Psoas muscle (tissue), 8 donors: ENCODE measurements around the gene TOM1L2. TPM values are rescaled to one million over a fixed set of nuclear protein-coding genes. Genes with fewer than 3 reads are reported as not detected.

Experiments used
- ATAC-seq, 4 donors: fragments of 200-7000 bp; cut with Tn5 transposase; one replicate each; pipeline ENCODE4 v1.9.1; 2020; ENCODE audit warnings: moderate library complexity in 3 of 4, mild to moderate bottlenecking in 2 of 4
- DNase-seq, 2 donors: peaks; one replicate each; pipeline ENCODE4 v3.0.0-alpha.2; 2020
- H3K27ac ChIP-seq: fragments of 200-600 bp; one replicate; pipeline ENCODE4 v1.8.0; 2022
- H3K27me3 ChIP-seq, 3 donors: fragments of 200-600 bp in 1 of 3; one replicate each; pipeline versions ENCODE4 v1.6.1 to v1.8.0; 2013 to 2022; ENCODE audit warnings: low read length in 2 of 3, mild to moderate bottlenecking in 2 of 3, moderate library complexity in 1 of 3; ENCODE audit not compliant: insufficient read depth in 3 of 3
- H3K36me3 ChIP-seq, 2 donors: fragments of 200-600 bp in 1 of 2; one replicate each; pipeline versions ENCODE4 v1.6.1 to v1.8.0; 2013 to 2022; ENCODE audit warnings: low read depth in 1 of 2, mild to moderate bottlenecking in 1 of 2, moderate library complexity in 1 of 2; ENCODE audit not compliant: insufficient read depth in 1 of 2
- H3K4me1 ChIP-seq: fragments of 200-600 bp; one replicate; pipeline ENCODE4 v1.8.0; 2022
- H3K4me3 ChIP-seq: fragments of 200-600 bp; one replicate; pipeline ENCODE4 v1.8.0; 2022; ENCODE audit warnings: mild to moderate bottlenecking
- H3K9me3 ChIP-seq: fragments of 200-600 bp; one replicate; pipeline ENCODE4 v1.8.0; 2022
- WGBS, 3 donors: extraction: QIAGEN DNeasy Blood & Tissue Kit; methylation state at CpG; one replicate each; pipeline versions ENCODE4 v1.1.6 to v1.1.7; 2013; 5-methylcytosine and 5-hydroxymethylcytosine counted together
- intact Hi-C, 2 donors: fragments of 100-400 bp; cut with DNase I; formaldehyde crosslinking; loops; one replicate each; pipeline versions ENCODE4 v1.11.0 to v1.14.2; 2022
- polyA plus RNA-seq, 3 donors: library from polyadenylated mRNA; stranded (reverse); fragments of 200-250 nt; gene quantifications; one replicate each; pipeline ENCODE4 v1.2.3, GENCODE V29; 2013
- total RNA-seq, 4 donors: library from RNA; stranded (reverse); fragmentation: NEBNext Ultra II Directional in 2 of 4; extraction: Animal tissue kit (Norgen Biotek cat#: 25700) in 2 of 4; gene quantifications; one replicate each; pipeline versions ENCODE4 v1.2.1 to v1.2.4, GENCODE V29; 2021 to 2023
- TF ChIP-seq, protein P1 (sequence below): fragments of 200-600 bp; IDR thresholded peaks from one replicate; pipeline ENCODE4 v1.8.0; 2022; ENCODE audit warnings: antibody characterized with exemption
- donor health status: healthy with polysubstance abuse.
- donor health status: DM: no; HTN: no; CAD: no; lungs with moderate emphysema.
- donor health status: Bipolar disorder and iron deficiency.
- donor health status: healthy.
- donor health status: DM: yes; HTN: yes; CAD: no.
- donor health status: DM: no; HTN: no; CAD: no.
- donor health status: DM: no; HTN: no; CAD: no.
- donor health status: DM: yes; HTN: yes; CAD: no.

Gene TOM1L2
- total and polyA plus RNA-seq, 7 donors, result 13.3 to 89.8 (median 72.0) TPM

DNA sequence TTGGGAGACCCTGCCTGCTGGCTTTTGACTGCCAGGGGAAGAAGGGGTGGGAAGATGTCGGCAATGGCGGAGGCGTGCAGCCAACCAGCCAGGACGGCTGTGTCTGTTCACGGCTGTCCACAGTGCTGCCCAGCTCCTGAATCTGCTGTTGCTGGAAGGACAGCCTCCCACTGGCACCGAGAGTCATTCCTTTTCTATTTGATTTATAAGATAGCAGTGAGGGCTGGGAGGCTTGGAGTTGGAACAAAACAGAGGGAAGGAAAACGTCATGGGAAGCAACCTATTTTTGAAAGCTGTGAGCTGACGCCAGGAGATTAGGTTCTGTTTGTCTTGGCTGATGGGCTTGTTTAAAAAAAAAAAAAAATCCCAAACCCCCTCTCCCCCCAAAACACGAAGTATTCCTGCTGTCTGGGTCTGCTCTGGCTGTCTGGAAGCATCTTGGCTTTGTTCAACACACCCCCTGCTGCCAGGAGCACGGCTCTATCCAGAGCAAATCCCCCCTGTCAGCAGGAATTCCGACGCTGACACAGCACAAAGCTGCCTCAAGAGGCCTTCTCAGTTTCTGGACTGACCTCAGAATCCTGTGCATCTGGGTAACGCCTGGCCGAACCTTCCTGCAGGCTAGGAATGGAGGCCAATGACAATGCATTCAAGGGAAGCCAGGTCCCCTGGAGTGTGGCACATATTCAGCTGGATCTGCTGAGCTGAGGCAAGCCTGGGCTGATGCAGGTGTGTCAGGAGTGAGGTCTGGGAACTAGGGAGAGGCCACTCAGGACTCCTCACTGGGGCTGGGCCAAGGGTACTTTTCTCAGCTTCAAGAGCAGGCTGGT lies 94.5 kb downstream of the TOM1L2 start:
- Histone ChIP-seq H3K9me3 (no peaks in the 10 kb centered on the region), H3K4me1 (peaks cover 50% of the 10 kb centered on the region), H3K27ac (peak overlapping the region; percentile 89), H3K27me3 (no peaks in the 10 kb centered on the region), H3K36me3 (peaks cover 0 to 37% of the 10 kb centered on the region in 2 donors), H3K4me3 (peak overlapping the region; percentile 39)
- WGBS, 3 donors, result 2 to 9% (median 6%) methylated on average over 14 of the region's 14 CpGs
- DNase-seq (peak; percentile 78 to 84), ATAC-seq (peak; percentile 85 to 90 (median 88))
- TF ChIP-seq, protein P1, sequence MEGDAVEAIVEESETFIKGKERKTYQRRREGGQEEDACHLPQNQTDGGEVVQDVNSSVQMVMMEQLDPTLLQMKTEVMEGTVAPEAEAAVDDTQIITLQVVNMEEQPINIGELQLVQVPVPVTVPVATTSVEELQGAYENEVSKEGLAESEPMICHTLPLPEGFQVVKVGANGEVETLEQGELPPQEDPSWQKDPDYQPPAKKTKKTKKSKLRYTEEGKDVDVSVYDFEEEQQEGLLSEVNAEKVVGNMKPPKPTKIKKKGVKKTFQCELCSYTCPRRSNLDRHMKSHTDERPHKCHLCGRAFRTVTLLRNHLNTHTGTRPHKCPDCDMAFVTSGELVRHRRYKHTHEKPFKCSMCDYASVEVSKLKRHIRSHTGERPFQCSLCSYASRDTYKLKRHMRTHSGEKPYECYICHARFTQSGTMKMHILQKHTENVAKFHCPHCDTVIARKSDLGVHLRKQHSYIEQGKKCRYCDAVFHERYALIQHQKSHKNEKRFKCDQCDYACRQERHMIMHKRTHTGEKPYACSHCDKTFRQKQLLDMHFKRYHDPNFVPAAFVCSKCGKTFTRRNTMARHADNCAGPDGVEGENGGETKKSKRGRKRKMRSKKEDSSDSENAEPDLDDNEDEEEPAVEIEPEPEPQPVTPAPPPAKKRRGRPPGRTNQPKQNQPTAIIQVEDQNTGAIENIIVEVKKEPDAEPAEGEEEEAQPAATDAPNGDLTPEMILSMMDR, result no peak
- intact Hi-C loops, result loop anchor here in 1 of 2 donors (5.0 kb wide), 1 partner anchor 40 kb away; no protein-coding TSS in a partner anchor

DNA sequence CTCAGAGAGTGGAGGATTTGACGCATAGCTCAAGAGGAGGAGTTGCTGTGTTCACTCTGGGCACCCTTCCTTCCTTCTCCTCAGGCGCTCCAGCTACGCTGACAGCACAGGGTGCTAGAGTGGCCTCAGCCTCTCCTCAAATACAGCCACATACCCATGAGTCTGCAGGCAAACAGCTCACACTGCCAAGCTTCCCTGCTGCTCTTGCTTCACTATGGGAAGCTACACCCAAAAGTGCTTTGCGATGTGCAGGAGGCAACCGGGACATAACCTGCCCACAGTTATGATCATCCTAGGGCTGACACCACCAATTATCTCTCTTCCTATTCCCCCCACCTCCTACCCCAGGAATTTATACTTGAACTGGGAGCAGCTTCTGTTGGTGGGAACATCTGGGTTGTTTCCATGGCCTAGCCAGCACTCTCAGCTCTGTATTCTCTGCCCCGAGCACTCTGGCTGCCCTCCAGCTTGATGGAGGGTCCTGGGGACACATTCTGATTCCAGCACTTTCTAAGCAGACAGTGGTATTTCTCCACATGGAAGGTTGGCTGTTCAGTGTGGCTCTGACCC lies 95.2 kb downstream of the TOM1L2 start:
- DNase-seq (peak in 1 of 2 donors; percentile 47), ATAC-seq (peak; percentile 29 to 57 (median 48))
- no peaks in the 10 kb centered on the region for H3K9me3 ChIP-seq
- intact Hi-C loops, result loop anchor here in 1 of 2 donors (5.0 kb wide), 1 partner anchor 40 kb away; no protein-coding TSS in a partner anchor
- H3K27ac ChIP-seq, result peak overlapping the region; percentile 89
- peak overlapping the region; percentile 39 for H3K4me3 ChIP-seq
- TF ChIP-seq, protein P1, result no peak
- 33 to 42% (median 34%) methylated on average over 6 of the region's 6 CpGs for WGBS, 3 donors
- H3K27me3 ChIP-seq, result no peaks in the 10 kb centered on the region
- H3K36me3 ChIP-seq, result peaks cover 0 to 30% of the 10 kb centered on the region in 2 donors
- peaks cover 52% of the 10 kb centered on the region for H3K4me1 ChIP-seq

DNA sequence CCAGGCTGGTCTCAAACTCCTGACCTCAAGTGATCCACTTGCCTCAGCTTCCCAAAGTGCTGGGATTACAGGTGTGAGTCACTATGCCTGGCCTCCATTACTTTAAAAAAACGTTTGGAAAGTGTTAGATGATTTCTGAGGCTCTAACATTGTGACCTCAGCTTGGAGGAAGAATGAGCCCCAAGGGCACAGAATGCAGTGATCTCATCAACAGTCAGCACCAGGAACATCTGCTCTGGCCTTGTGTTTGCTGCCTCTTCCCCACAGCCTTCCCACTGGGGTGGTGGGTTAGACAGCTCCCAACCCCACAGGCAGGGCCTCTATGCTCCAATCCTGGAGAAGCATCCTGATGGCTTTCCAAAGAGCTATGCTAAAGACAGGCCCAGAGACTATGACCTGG lies 97.7 kb downstream of the TOM1L2 start:
- DNase-seq (no peak), ATAC-seq (no peak)
- Histone ChIP-seq H3K9me3 (no peaks in the 10 kb centered on the region), H3K36me3 (peaks cover 0 to 20% of the 10 kb centered on the region in 2 donors), H3K27me3 (no peaks in the 10 kb centered on the region), H3K4me3 (no peak overlapping the region), H3K27ac (peak overlapping the region; percentile 89), H3K4me1 (peaks cover 46% of the 10 kb centered on the region)
- TF ChIP-seq, protein P1, result no peak
- intact Hi-C loops, result no loop called here
- WGBS, 3 donors, result 5 to 29% (median 19%) methylated on average over 1 of the region's 1 CpG

DNA sequence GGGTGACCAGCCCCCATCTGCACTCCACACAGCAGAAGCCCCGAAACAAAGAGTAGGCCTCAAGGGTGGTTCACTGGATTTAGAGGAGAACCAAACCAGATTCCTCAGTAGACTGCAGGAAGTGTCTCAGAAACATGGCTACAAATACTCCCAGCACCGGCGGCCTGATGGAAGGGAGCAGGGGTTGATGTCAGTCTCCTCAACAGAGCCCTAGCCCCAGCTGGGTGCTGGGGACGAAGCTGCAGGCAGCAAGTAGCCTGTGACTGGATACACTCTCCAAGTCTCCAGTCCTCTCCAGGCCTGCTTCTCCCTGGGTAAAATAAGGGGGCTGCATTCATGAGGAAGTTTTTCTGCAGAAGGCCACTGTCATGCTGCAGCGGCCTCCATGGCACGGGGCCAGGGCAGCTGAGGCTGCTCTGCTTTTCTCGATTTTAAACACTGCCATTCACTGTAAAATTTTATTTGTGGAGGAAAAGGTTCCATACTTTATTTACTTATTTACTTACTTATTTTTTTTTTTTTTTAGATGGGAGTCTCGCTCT lies 98.7 kb downstream of the TOM1L2 start:
- TF ChIP-seq, protein P1, result no peak
- Histone ChIP-seq H3K36me3 (peaks cover 0 to 17% of the 10 kb centered on the region in 2 donors), H3K4me3 (no peak overlapping the region), H3K9me3 (no peaks in the 10 kb centered on the region), H3K27me3 (no peaks in the 10 kb centered on the region), H3K4me1 (peaks cover 40% of the 10 kb centered on the region), H3K27ac (no peak overlapping the region)
- 62 to 71% (median 67%) methylated on average over 8 of the region's 8 CpGs for WGBS, 3 donors
- ATAC-seq, result no peak
- intact Hi-C loops, result no loop called here
- DNase-seq, result no peak
